ENCODE data around the gene TMEM123.
A peak's percentile ranks its signal among the peaks of the same experiment; 100 is the strongest.

Gene TMEM123

GRCh38 chr11:102471474-102471873 is 18.9 kb upstream of the TMEM123 start:
- no peak for DNase-seq (ENCODE audit: low spot score)

- no peak for DNase-seq (ENCODE audit: low spot score)
Measured at GRCh38 chr11:102470251-102470650, 17.7 kb upstream of the TMEM123 start.

- DNase-seq (ENCODE audit: low spot score), result no peak
Measured at GRCh38 chr11:102469196-102469821, 16.7 kb upstream of the TMEM123 start.

- DNase-seq (ENCODE audit: low spot score), result no peak
Measured at GRCh38 chr11:102468616-102469195, 16.1 kb upstream of the TMEM123 start.

- DNase-seq (ENCODE audit: low spot score), result no peak
Measured at GRCh38 chr11:102467853-102468580, 15.5 kb upstream of the TMEM123 start.

DNA sequence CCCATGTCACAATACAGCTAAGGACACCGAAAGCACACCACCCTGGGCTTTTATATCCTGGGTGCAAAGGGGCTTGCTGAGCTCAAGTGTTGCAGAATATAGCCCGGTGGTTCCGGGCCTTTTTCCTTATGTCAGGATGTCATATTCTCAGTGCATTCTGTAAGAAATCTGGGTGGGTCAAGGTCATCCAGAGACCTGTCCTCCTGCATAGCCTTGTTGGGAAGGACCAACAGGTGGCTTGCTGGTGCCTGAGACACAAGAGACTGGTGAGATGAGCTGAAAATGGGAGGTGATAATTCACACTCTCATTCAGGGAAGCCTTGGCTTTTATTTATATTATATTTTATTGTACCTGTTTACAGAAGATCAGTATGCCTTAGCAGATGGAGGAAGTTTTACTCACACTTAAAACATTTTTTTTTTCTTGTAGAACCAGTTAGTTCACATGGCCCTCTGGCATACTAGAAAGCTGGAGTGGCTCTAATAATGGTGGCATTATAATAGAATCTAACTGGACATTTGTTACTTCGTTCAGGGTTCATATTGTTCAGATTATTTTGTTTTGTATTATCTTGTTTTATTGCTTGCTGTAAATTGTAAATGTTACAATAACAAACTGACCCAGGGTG is 14.6 kb upstream of the TMEM123 start:
- DNase-seq (ENCODE audit: low spot score), result no peak

- DNase-seq (ENCODE audit: low spot score), result no peak
Measured at GRCh38 chr11:102465696-102466095, 13.1 kb upstream of the TMEM123 start.

DNA sequence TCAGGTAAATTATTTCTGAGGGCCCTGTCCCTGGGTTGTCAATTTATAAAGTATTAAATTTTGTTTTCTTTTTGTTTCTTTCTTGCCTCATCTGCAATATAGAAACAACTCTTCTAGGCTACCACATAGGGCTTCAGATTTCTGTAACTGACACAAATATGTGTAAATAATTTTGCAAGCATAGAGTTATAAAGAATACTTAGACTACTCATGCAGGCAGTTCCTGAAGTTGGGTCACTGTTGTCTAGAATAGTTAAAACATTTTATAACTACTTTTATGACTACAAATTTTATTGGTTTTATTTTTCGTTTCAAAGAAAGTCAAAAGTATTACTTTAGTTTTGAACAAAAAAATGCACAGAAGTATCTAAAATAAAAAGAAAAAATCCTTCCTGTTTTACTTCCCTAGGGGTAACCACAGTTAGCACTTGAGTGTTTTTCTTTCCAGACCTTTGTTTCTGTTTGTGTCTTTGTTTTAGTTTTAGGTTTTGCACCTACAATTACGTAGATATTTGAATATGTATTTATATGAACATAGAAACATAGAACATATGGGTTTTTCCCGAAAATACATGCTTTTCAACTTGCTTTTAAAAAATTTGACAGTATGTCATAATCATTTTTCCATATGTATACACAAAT is 12.4 kb upstream of the TMEM123 start:
- no peak for DNase-seq (ENCODE audit: low spot score)

DNA sequence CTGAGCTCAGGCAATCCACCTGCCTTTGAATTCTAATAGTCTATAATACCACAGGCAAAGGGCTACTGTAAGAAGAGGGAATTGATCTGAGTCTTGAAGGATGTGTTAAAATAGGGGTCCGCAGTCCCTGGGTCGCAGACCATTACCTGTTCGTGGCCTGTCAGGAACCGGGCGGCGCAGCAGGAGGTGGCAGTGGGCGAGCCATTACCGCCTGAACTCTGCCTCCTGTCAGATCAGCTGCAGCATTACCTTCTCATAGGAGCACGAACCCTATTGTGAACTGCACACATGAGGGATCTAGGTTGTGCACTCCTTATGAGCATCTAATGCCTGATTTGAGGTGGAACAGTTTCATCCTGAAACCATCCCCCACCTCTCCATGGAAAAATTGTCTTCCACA is 11.5 kb upstream of the TMEM123 start:
- DNase-seq (ENCODE audit: low spot score), result no peak

DNA sequence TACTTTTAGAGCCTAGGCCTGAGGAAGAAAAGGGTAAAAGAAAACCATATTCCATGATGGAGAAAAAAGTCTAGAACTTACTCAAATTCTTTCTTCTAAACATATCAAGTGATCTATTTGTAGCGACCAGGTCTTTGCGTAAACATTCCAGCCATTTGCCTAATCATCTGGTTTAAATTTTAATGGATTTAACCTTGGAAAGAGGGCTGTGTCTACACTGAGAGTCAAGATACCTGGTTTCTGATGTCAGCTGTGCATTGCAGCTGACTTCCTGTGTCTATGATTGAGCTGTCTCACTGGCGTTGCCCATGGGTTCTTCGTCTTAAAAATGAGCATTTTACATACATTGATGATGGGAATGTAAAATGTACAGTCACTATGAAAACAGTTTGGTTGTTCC is 10.0 kb upstream of the TMEM123 start:
- no peak for DNase-seq (ENCODE audit: low spot score)

DNA sequence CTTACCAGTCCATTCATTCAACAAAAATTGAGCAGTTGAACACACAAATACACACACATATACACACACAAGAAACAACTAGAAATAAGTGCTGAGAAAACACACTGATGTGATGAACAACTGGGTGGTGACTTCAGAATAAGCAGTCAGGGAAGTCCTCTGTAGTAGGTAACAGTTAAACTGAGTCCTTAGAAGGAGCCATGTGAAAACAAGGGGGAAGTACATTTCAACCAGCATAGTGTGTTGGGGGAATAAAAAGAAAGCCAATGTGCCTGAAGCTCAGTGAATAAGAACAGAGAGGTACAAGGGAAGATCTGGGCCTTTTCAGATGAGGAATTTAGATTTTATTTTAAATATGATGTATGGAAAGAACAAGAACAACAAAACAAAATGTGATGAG is 6.8 kb upstream of the TMEM123 start:
- DNase-seq (ENCODE audit: low spot score), result no peak

DNA sequence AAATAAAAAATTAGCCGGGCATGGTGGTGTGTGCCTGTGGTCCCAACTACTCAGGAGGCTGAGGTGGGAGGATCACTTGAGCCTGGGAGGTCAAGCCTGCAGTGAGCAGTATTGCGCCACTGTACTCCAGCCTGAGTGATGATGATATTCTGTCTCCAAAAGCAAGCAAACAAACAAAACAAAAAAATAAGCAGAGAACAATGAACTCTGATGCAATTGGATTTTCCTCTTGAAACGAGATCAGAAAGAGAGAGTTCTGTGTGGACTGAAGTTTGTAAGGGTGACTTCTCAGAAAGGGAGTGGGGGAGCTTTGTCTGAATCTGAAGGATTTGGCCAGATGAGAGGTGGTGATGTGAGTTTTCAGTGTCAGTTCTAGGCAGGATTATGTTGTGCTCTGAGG is 6.0 kb upstream of the TMEM123 start:
- no peak for DNase-seq (ENCODE audit: low spot score)

DNA sequence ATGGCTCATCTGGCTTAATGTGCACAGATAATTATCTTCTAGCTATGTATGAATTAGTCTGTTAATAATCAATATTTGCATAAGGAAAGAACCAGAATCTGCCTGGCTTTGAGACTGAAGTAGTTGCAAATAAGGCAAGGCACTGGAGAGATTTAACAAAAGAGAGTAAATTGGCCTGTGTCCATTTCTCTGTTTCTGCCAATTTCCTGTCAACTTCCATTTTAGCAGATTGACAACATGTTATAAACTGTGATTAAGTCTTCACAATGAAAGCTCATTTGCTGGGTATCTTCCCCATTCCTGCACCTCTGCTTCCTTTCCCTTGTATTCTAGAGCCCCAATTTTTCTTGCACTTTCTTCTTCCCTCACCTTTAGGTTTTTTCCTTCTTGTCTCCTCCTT is 5.3 kb upstream of the TMEM123 start:
- DNase-seq (ENCODE audit: low spot score), result no peak

DNA sequence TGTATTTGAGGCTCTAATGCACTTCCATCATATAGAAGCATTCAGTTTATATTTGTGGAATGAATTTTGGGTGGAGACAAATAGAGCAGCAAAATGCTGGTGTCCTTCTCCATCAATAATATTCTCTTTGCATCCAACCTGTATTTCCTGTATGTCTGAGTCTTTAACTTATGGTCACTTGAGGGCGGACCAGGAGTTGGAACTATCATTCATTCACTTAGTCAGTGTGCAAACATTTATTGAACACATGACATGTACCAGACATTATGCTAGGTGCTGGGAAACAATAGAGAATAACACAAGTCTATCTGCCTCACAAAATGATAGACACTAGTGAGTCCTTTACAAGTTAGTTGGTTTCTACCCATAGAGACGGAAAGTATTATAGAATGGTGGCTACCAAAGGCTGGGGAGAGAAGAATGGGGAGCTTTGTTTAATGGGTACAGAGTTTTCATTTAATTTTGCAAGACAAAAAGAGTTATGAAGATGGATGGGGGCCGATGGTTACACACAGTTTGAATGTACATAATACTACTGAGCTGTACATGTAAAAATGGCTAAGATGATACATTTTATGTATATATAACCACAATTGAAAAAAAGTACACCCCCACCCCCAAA is 4.6 kb upstream of the TMEM123 start:
- no peak for DNase-seq (ENCODE audit: low spot score)

GRCh38 chr11:102456381-102456780 is 3.8 kb upstream of the TMEM123 start:
- no peak for DNase-seq (ENCODE audit: low spot score)

- DNase-seq (ENCODE audit: low spot score), result no peak
Measured at GRCh38 chr11:102453921-102454320, 1.4 kb upstream of the TMEM123 start.

- no peak for DNase-seq (ENCODE audit: low spot score)
Measured at GRCh38 chr11:102453302-102453695, 734 bp upstream of the TMEM123 start.

DNA sequence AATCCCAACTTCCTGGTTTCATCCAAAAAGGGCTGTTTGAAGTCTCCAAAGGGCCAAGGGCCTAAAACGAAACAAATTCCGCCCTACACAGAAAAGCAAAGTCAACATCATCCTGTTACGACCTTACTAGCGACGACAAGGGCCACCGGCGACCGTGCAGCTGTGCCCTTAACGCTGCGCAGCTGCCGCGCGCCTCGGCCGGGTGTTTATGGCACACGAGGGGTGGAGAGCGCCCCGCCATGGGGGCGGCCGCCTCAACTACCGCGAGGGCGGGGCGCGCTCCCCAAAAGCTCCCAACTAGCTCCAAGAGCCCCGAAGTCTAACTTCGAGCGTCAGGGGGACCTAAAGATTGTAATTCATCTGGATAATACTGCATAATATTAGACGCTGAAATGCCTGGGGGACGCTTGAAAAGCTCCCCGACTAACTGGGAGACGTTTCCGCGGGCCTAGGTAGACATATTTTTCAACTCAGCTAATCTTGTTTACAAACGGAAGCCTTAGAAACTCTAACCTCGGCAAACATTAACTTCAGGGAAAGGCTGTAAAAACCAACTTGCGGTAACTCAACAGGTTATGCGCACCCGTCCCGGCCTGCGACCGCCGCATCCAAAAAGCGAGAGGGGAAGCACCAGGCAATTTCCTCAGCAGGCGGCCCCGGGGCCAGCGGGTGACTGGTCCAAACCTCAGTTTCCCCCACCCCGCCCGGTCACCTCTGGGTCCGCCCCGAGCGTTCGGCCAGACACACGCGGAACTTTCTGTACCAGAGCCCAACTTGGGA is 694 bp downstream of the TMEM123 start:
- peak; percentile 15 for DNase-seq (ENCODE audit: low spot score)

DNA sequence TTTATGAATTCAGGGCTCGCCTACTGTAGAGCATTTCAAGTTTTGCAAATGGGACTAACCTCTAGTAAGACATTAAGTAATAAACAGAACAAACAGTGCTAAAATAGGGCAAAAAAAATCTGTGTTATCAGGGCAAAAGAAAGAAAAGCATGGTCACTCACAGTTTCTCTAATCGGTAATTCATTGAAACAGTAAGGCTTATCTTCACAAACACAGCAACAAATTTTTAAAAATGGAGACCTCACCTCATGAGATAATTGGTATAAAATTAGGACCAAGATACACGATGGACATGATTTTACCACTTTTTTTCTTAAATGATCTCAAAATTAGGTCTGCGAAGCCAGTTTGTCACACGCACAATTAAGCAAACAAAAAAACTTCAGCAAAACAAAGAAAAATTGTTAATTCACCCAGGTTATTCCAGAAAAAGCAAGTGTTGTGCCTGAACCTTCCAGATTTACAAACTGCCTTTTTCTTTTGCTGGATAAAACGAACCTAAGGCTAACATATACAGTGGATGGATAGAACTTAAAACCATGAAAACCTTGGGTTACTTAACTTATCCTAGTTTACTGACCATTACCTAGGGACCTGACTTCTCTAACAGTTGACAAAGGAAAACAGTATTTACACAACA is 1.4 kb downstream of the TMEM123 start:
- no peak for DNase-seq (ENCODE audit: low spot score)

- DNase-seq (ENCODE audit: low spot score), result no peak
Measured at GRCh38 chr11:102449651-102450570, 2.7 kb downstream of the TMEM123 start.
